ENCODE results near the gene MBTPS1.

GRCh38 chr16:84058664-84059063 lies 58.1 kb downstream of the MBTPS1 start:
- TF ChIP-seq CTCF (IDR thresholded peaks at IDR 0.05) (no peak), POLR2A (IDR thresholded peaks at IDR 0.05) (no peak)
